ENCODE data around the gene NUDT4.

DNA sequence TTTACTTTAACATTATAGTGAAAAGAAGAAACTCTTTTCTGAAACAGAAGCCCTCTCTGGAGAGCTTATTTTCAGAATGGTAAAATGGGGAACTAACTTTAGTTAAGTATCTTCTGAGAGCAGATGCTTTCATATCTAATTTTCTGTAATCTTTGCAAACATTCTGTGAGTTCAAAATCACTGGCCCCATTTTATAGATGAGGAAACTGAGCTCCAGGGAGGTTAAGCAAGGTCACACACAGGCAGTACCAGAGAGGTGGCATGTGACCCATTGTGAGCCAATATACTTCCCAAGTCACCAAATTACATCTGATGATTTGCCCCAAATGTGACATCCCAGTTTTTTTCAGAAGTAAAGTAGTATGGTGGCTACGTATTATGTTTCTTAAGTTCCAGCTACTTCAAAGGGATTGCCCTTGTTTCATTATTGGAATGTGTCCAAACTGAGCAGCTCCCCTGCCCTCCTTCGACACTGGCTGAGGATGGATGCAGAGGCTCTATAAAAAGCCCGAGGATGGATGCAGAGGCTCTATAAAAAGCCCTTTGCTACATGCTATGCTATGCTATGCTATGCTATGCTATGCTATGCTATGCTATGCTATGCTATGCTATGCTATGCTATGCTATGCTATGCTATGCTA is 36.2 kb upstream of the NUDT4 start:
- TF ChIP-seq, protein P1, sequence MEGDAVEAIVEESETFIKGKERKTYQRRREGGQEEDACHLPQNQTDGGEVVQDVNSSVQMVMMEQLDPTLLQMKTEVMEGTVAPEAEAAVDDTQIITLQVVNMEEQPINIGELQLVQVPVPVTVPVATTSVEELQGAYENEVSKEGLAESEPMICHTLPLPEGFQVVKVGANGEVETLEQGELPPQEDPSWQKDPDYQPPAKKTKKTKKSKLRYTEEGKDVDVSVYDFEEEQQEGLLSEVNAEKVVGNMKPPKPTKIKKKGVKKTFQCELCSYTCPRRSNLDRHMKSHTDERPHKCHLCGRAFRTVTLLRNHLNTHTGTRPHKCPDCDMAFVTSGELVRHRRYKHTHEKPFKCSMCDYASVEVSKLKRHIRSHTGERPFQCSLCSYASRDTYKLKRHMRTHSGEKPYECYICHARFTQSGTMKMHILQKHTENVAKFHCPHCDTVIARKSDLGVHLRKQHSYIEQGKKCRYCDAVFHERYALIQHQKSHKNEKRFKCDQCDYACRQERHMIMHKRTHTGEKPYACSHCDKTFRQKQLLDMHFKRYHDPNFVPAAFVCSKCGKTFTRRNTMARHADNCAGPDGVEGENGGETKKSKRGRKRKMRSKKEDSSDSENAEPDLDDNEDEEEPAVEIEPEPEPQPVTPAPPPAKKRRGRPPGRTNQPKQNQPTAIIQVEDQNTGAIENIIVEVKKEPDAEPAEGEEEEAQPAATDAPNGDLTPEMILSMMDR (CRISPR knock-in tag; IDR thresholded peaks at IDR 0.05), result no peak
- no peak for TF ChIP-seq E2F1 (CRISPR knock-in tag; IDR thresholded peaks at IDR 0.05)
- TF ChIP-seq KLF13 (CRISPR knock-in tag; IDR thresholded peaks at IDR 0.05), result no peak
- no peak for TF ChIP-seq ETV6 (CRISPR knock-in tag; conservative IDR thresholded peaks at IDR 0.05)
- TF ChIP-seq ZNF883 (CRISPR knock-in tag; IDR thresholded peaks at IDR 0.05; ENCODE audit: not compliant biosample characterization), result no peak
- TF ChIP-seq CENPT (CRISPR knock-in tag; IDR thresholded peaks at IDR 0.05; ENCODE audit: low read depth), result no peak
- no peak for TF ChIP-seq ZNF451 (CRISPR knock-in tag; IDR thresholded peaks at IDR 0.05)
- TF ChIP-seq HDAC1 (CRISPR knock-in tag; IDR thresholded peaks at IDR 0.05), result no peak
- TF ChIP-seq ZNF333 (CRISPR knock-in tag; IDR thresholded peaks at IDR 0.05; ENCODE audit: borderline replicate concordance), result no peak
- no peak for TF ChIP-seq SMARCE1 (IDR thresholded peaks at IDR 0.05; ENCODE audit: borderline replicate concordance)
- TF ChIP-seq BRF2 (CRISPR knock-in tag; IDR thresholded peaks at IDR 0.05), result no peak

All from HepG2 (cell line).